ENCODE data around the gene HAT1.

HAT1 gene

DNA sequence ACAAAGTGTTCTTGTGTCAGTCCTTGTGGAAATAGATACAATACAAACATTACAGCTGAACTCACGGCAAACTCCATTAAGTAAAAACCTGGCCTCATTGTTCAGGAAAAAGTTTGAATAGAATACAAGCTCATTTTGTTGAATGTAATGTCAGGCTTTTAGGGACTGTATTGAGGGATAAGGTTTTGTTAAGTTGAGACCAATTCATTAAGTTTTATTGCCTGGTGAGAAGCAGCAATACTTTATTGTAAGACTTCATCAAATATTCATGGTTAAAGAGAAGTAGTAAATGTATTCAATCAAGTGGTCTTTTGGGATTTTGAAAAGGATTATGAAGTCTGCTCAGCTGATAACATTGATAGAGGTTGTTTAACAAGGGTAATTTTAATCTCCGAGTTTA is 42.0 kb downstream of the HAT1 start:
- TF ChIP-seq, protein P1, sequence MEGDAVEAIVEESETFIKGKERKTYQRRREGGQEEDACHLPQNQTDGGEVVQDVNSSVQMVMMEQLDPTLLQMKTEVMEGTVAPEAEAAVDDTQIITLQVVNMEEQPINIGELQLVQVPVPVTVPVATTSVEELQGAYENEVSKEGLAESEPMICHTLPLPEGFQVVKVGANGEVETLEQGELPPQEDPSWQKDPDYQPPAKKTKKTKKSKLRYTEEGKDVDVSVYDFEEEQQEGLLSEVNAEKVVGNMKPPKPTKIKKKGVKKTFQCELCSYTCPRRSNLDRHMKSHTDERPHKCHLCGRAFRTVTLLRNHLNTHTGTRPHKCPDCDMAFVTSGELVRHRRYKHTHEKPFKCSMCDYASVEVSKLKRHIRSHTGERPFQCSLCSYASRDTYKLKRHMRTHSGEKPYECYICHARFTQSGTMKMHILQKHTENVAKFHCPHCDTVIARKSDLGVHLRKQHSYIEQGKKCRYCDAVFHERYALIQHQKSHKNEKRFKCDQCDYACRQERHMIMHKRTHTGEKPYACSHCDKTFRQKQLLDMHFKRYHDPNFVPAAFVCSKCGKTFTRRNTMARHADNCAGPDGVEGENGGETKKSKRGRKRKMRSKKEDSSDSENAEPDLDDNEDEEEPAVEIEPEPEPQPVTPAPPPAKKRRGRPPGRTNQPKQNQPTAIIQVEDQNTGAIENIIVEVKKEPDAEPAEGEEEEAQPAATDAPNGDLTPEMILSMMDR (IDR thresholded peaks at IDR 0.05; ENCODE audit: low read depth, low read length): no peak
- in situ Hi-C loops (cut with HindIII; ENCODE audit: low sequenced_read_pairs): no loop called here
- DNase-seq (ENCODE audit: low read depth, low spot score): no peak
- no peak overlapping the region for H3K4me3 ChIP-seq (ENCODE audit: low read depth, low read length)

DNA sequence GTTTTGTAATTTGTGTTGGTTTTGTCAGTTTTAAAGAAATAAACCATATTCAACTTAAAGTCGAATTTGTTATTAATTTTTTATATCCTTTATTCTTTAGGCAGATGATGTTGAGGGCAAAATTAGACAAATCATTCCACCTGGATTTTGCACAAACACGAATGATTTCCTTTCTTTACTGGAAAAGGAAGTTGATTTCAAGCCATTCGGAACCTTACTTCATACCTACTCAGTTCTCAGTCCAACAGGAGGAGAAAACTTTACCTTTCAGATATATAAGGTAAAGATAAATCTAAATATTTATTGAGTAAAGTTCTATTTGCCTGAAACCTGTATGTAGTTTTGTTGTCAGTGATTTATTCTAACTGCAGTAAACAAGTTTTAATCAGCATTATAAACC is 43.0 kb downstream of the HAT1 start:
- TF ChIP-seq, protein P1 (IDR thresholded peaks at IDR 0.05; ENCODE audit: low read depth, low read length): no peak
- H3K4me3 ChIP-seq (ENCODE audit: low read depth, low read length): no peak overlapping the region
- no peak for DNase-seq (ENCODE audit: low read depth, low spot score)
- in situ Hi-C loops (cut with HindIII; ENCODE audit: low sequenced_read_pairs): no loop called here

DNA sequence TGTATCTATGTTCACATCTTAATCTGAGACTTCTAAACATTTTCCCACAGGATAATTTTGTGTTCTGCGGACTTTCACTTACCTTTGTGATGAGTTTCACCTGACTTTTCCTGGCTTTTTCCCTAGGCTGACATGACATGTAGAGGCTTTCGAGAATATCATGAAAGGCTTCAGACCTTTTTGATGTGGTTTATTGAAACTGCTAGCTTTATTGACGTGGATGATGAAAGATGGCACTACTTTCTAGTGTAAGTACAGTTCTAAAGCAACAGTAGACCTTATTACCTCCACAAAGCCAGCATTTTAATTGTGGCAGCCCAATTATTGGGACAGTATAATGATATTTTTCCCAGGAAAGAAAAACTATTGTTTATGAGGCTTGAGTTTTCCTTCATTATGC is 43.4 kb downstream of the HAT1 start:
- H3K4me3 ChIP-seq (ENCODE audit: low read depth, low read length): no peak overlapping the region
- in situ Hi-C loops (cut with HindIII; ENCODE audit: low sequenced_read_pairs): no loop called here
- DNase-seq (ENCODE audit: low read depth, low spot score): no peak
- TF ChIP-seq, protein P1 (IDR thresholded peaks at IDR 0.05; ENCODE audit: low read depth, low read length): no peak

DNA sequence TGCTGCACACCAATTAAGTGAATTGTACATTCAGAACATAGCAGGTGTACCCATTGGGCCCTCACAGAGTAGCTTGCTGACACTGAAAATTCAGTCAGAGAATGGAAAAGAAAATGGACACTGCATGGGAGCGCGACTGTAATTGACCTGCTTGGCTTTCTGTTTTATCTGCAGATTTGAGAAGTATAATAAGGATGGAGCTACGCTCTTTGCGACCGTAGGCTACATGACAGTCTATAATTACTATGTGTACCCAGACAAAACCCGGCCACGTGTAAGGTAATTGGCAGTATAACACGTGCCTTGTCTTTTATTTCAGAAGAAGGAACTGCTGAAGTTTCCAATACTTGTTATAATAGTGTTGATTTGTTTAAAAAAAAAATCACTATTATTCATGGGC is 44.0 kb downstream of the HAT1 start:
- in situ Hi-C loops (cut with HindIII; ENCODE audit: low sequenced_read_pairs): no loop called here
- TF ChIP-seq, protein P1 (IDR thresholded peaks at IDR 0.05; ENCODE audit: low read depth, low read length): no peak
- no peak overlapping the region for H3K4me3 ChIP-seq (ENCODE audit: low read depth, low read length)
- no peak for DNase-seq (ENCODE audit: low read depth, low spot score)

DNA sequence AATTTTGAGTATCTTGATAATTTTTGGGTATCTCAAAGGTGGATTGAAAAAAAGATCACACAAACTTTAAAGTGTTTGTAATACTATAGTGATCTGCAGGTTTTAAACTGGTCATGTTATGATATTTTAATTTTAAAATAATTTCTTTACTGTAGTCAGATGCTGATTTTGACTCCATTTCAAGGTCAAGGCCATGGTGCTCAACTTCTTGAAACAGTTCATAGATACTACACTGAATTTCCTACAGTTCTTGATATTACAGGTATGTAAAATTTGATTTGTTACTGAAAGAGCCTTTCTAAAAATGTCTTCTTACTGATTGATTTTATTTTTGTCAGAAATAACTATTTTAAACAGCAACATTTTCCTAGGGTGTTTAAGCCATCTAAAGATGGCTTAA is 44.4 kb downstream of the HAT1 start:
- TF ChIP-seq, protein P1 (IDR thresholded peaks at IDR 0.05; ENCODE audit: low read depth, low read length): no peak
- in situ Hi-C loops (cut with HindIII; ENCODE audit: low sequenced_read_pairs): no loop called here

DNA sequence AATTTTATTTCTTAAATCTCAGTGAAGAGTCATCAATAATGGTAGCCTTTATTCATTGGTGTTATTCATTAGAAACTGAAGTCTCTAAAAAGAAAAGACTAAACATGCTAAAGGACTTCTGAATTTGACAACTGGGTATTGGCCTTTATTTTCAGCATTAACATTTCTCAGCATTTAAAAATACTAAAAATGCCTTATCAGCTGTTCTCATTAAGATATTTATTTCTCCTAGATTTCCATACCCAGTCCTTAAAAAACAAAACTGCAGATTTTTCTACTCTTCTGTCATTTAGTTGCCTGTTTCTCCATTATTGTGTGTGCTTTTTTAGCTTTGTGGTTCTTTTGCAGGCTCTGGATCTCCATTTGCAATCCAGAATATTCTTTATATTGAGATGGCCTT is 46.2 kb downstream of the HAT1 start:
- TF ChIP-seq, protein P1 (IDR thresholded peaks at IDR 0.05; ENCODE audit: low read depth, low read length): no peak
- no peak overlapping the region for H3K4me3 ChIP-seq (ENCODE audit: low read depth, low read length)
- in situ Hi-C loops (cut with HindIII; ENCODE audit: low sequenced_read_pairs): no loop called here
- no peak for DNase-seq (ENCODE audit: low read depth, low spot score)

More for the DNA sequence above, 44.4 kb downstream of the HAT1 start:
- H3K4me3 ChIP-seq (ENCODE audit: low read depth, low read length): no peak overlapping the region
- no peak for DNase-seq (ENCODE audit: low read depth, low spot score)
